ENCODE results near the gene LRP6. TPM values are rescaled to one million over a fixed set of nuclear protein-coding genes. Genes with fewer than 3 reads are reported as not detected.

Gene LRP6
- total RNA-seq, 2 donors from 2014 or later = 23.1 to 26.7 TPM

GRCh38 chr12:12195081-12195480 is 71.8 kb downstream of the LRP6 start:
- Histone ChIP-seq H3K36me3 (replicated peaks in 1 of 2; ENCODE audit: insufficient read depth in 1 of 2, low read depth in 2 of 2) (no peaks in the 10 kb centered on the region), H3K27ac (no peak overlapping the region), H3K4me1 (no peaks in the 10 kb centered on the region), H3K4me3 (no peak overlapping the region), H3K27me3 (no peaks in the 10 kb centered on the region), H3K9me3 (no peaks in the 10 kb centered on the region)
- no peak for ATAC-seq
- intact Hi-C loops (cut with DNase I) = no loop called here
- TF ChIP-seq POLR2A (IDR thresholded peaks at IDR 0.05) (no peak), CTCF (IDR thresholded peaks at IDR 0.05) (no peak)
- DNase-seq = no peak
- WGBS, 2 donors = 92 to 94% methylated on average over 3 of the region's 3 CpGs

GRCh38 chr12:12194206-12194605 is 72.6 kb downstream of the LRP6 start:
- WGBS, 2 donors = 66 to 77% methylated on average over 2 of the region's 2 CpGs
- DNase-seq (no peak), ATAC-seq (no peak)
- Histone ChIP-seq H3K4me3 (no peak overlapping the region), H3K27me3 (no peaks in the 10 kb centered on the region), H3K27ac (no peak overlapping the region), H3K36me3 (replicated peaks in 1 of 2; ENCODE audit: insufficient read depth in 1 of 2, low read depth in 2 of 2) (no peaks in the 10 kb centered on the region), H3K4me1 (no peaks in the 10 kb centered on the region), H3K9me3 (no peaks in the 10 kb centered on the region)
- no peak for TF ChIP-seq POLR2A (IDR thresholded peaks at IDR 0.05)
- intact Hi-C loops (cut with DNase I) = no loop called here

- H3K4me1 ChIP-seq = no peaks in the 10 kb centered on the region
- DNase-seq (no peak), ATAC-seq (no peak)
- no peak overlapping the region for H3K4me3 ChIP-seq
- WGBS, 2 donors = 88 to 89% methylated on average over 4 of the region's 4 CpGs
- intact Hi-C loops (cut with DNase I) = no loop called here
- no peaks in the 10 kb centered on the region for H3K9me3 ChIP-seq
- no peaks in the 10 kb centered on the region for H3K36me3 ChIP-seq (replicated peaks in 1 of 2; ENCODE audit: insufficient read depth in 1 of 2, low read depth in 2 of 2)
- no peaks in the 10 kb centered on the region for H3K27me3 ChIP-seq
- no peak for TF ChIP-seq POLR2A (IDR thresholded peaks at IDR 0.05)
- TF ChIP-seq CTCF (IDR thresholded peaks at IDR 0.05) = no peak
- no peak overlapping the region for H3K27ac ChIP-seq
These were observed 75.8 kb downstream of the LRP6 start for GRCh38 chr12:12191008-12191407.

- DNase-seq = no peak
- H3K9me3 ChIP-seq = no peaks in the 10 kb centered on the region
- intact Hi-C loops (cut with DNase I) = no loop called here
- no peaks in the 10 kb centered on the region for H3K27me3 ChIP-seq
- WGBS, 2 donors = 92 to 100% methylated on average over 1 of the region's 1 CpG
- H3K4me1 ChIP-seq = peaks cover 3% of the 10 kb centered on the region
- no peaks in the 10 kb centered on the region for H3K36me3 ChIP-seq (replicated peaks in 1 of 2; ENCODE audit: insufficient read depth in 1 of 2, low read depth in 2 of 2)
- no peak overlapping the region for H3K27ac ChIP-seq
- H3K4me3 ChIP-seq = no peak overlapping the region
- no peak for ATAC-seq
- no peak for TF ChIP-seq POLR2A (IDR thresholded peaks at IDR 0.05)
These were observed 76.6 kb downstream of the LRP6 start for GRCh38 chr12:12190087-12190809.

DNA sequence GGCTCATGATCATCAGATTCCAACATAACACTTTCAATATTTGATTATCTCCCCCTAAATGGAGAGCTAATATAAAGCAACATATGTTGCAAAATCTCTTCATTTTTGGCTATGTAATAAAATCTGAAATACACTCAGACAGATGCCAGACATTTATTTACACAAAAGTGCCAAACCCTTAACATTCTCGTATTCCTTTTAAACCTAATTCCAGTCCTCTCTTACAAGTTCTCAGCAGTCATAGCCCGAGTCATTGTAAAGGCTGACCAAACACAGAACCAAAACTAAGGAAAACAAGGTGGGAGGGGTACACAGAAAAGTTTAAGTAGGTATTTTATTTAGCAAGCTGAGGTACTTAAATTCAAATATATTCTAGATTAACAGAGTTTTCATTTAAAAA is 81.4 kb downstream of the LRP6 start:
- 65 to 69% methylated on average over 2 of the region's 2 CpGs for WGBS, 2 donors
- Histone ChIP-seq H3K4me1 (peaks cover 20% of the 10 kb centered on the region), H3K27me3 (no peaks in the 10 kb centered on the region), H3K36me3 (replicated peaks in 1 of 2; ENCODE audit: insufficient read depth in 1 of 2, low read depth in 2 of 2) (no peaks in the 10 kb centered on the region), H3K4me3 (no peak overlapping the region), H3K9me3 (no peaks in the 10 kb centered on the region), H3K27ac (no peak overlapping the region)
- ATAC-seq (no peak), DNase-seq (no peak)
- no peak for TF ChIP-seq POLR2A (IDR thresholded peaks at IDR 0.05)
- no peak for TF ChIP-seq CTCF (IDR thresholded peaks at IDR 0.05)
- intact Hi-C loops (cut with DNase I) = no loop called here
